Measurements from ENCODE around the gene PFDN6. TPM values are rescaled to one million over a fixed set of nuclear protein-coding genes. Genes with fewer than 3 reads are reported as not detected.

Gene PFDN6
- total and polyA plus RNA-seq, 2 of the 13 experiments (the other 11 are each of a cell fraction or from before 2014, with no cell fraction given): 75.5 to 87.0 TPM

- TF ChIP-seq ZNF737 (CRISPR knock-in tag; IDR thresholded peaks at IDR 0.05; ENCODE audit: borderline replicate concordance) (no peak), GPN1 (CRISPR knock-in tag; IDR thresholded peaks at IDR 0.05; ENCODE audit: borderline replicate concordance) (no peak), ZFP37 (CRISPR knock-in tag; IDR thresholded peaks at IDR 0.05; ENCODE audit: borderline replicate concordance) (0 out of 2 replicates have a peak, but pooled peaks have one; percentile 51), U2AF2 (IDR thresholded peaks at IDR 0.05; ENCODE audit: low read depth, low read length) (0 out of 2 replicates have a peak, but pooled peaks have one; percentile 25), SALL2 (CRISPR knock-in tag; IDR thresholded peaks at IDR 0.05) (peak; percentile 13; the same call in 1 of the 2 replicates), ZNF124 (CRISPR knock-in tag; IDR thresholded peaks at IDR 0.05) (0 out of 2 replicates have a peak, but pooled peaks have one; percentile 13), FOSL1 (CRISPR knock-in tag; IDR thresholded peaks at IDR 0.05; ENCODE audit: borderline replicate concordance) (no peak), KLF13 (CRISPR knock-in tag; IDR thresholded peaks at IDR 0.05) (peak; percentile 77; the same call in 1 of the 2 replicates), ZNF777 (CRISPR knock-in tag; IDR thresholded peaks at IDR 0.05) (peak; percentile 84), ZNF232 (CRISPR knock-in tag; IDR thresholded peaks at IDR 0.05; ENCODE audit: borderline replicate concordance) (peak; percentile 19; the same call in 1 of the 2 replicates), ZNF101 (CRISPR knock-in tag; IDR thresholded peaks at IDR 0.05; ENCODE audit: borderline replicate concordance, low read depth) (0 out of 2 replicates have a peak, but pooled peaks have one; percentile 37), BRF2 (CRISPR knock-in tag; IDR thresholded peaks at IDR 0.05) (no peak), ZNF839 (CRISPR knock-in tag; IDR thresholded peaks at IDR 0.05; ENCODE audit: borderline replicate concordance) (peak; percentile 61; the same call in 1 of the 2 replicates), ZNF7 (CRISPR knock-in tag; IDR thresholded peaks at IDR 0.05) (no peak), ZNF567 (CRISPR knock-in tag; IDR thresholded peaks at IDR 0.05; ENCODE audit: borderline replicate concordance) (0 out of 2 replicates have a peak, but pooled peaks have one; percentile 81), PRMT3 (CRISPR knock-in tag; IDR thresholded peaks at IDR 0.05; ENCODE audit: borderline replicate concordance, low read depth) (no peak), EP300 (IDR thresholded peaks at IDR 0.05; ENCODE audit: low read depth in 2 of 2, low read length in 2 of 2) (no peak), EP300 (CRISPR knock-in tag; IDR thresholded peaks at IDR 0.05; ENCODE audit: borderline replicate concordance) (no peak), MTA3 (CRISPR knock-in tag; IDR thresholded peaks at IDR 0.05) (no peak), MYC (CRISPR knock-in tag; IDR thresholded peaks at IDR 0.05; ENCODE audit: borderline replicate concordance) (0 out of 2 replicates have a peak, but pooled peaks have one; percentile 1), DNMT1 (CRISPR knock-in tag; IDR thresholded peaks at IDR 0.05) (peak; percentile 4; the same call in 1 of the 2 replicates), ZNF772 (CRISPR knock-in tag; IDR thresholded peaks at IDR 0.05) (no peak), SETDB1 (CRISPR knock-in tag; IDR thresholded peaks at IDR 0.05; ENCODE audit: borderline replicate concordance) (peak; percentile 35; the same call in 1 of the 2 replicates), CC2D1A (CRISPR knock-in tag; IDR thresholded peaks at IDR 0.05) (no peak), EHMT2 (IDR thresholded peaks at IDR 0.05; ENCODE audit: borderline replicate concordance, low read depth, low read length) (no peak), NFKB2 (CRISPR knock-in tag; IDR thresholded peaks at IDR 0.05; ENCODE audit: borderline replicate concordance) (peak; percentile 69; the same call in 1 of the 2 replicates), ZNF670 (CRISPR knock-in tag; IDR thresholded peaks at IDR 0.05; ENCODE audit: borderline replicate concordance) (0 out of 2 replicates have a peak, but pooled peaks have one; percentile 72)
- TF ChIP-seq, protein P1, sequence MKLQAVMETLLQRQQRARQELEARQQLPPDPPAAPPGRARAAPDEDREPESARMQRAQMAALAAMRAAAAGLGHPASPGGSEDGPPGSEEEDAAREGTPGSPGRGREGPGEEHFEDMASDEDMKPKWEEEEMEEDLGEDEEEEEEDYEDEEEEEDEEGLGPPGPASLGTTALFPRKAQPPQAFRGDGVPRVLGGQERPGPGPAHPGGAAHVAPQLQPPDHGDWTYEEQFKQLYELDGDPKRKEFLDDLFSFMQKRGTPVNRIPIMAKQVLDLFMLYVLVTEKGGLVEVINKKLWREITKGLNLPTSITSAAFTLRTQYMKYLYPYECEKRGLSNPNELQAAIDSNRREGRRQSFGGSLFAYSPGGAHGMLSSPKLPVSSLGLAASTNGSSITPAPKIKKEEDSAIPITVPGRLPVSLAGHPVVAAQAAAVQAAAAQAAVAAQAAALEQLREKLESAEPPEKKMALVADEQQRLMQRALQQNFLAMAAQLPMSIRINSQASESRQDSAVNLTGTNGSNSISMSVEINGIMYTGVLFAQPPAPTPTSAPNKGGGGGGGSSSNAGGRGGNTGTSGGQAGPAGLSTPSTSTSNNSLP (IDR thresholded peaks at IDR 0.05; ENCODE audit: low read depth, low read length): no peak
- TF ChIP-seq, protein P2, sequence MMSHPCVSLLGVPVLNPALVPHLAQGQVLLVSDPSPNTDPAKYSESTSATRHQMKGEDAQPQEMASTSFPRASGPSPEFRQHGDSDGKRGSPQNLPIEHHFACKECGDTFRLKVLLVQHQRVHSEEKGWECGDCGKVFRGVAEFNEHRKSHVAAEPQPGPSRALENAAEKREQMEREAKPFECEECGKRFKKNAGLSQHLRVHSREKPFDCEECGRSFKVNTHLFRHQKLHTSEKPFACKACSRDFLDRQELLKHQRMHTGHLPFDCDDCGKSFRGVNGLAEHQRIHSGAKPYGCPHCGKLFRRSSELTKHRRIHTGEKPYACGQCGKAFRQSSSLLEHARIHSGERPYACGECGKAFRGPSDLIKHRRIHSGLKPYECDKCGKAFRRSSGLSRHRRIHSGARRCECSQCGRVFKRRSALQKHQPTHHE (CRISPR knock-in tag; IDR thresholded peaks at IDR 0.05; ENCODE audit: borderline replicate concordance): no peak
Observed at GRCh38 chr6:33248643-33248931, 40.8 kb upstream of the PFDN6 start (continued).
